ENCODE results near the gene C10orf90.

GRCh38 chr10:126670895-126671261 lies 385 bp upstream of the C10orf90 start:
- TF ChIP-seq CTCF (IDR thresholded peaks at IDR 0.05) (no peak), POLR2A (IDR thresholded peaks at IDR 0.05) (no peak)

All from esophagus squamous epithelium (tissue), 4 donors.